Fibroblast of mammary gland (primary cell): ENCODE results near the gene KL.

Experiments
- DNase-seq: peaks from one replicate; pipeline ENCODE4 v3.0.0-alpha.2; 2010; ENCODE audit warnings: low read depth
- H3K4me3 ChIP-seq: 2 replicates; pipeline ENCODE4 v1.5.1; 2011; ENCODE audit warnings: low read depth, mild to moderate bottlenecking, low read length, moderate library complexity; ENCODE audit not compliant: control insufficient read depth
- CTCF ChIP-seq: conservative IDR thresholded peaks from 2 replicates; pipeline ENCODE4 v1.5.1; 2011; ENCODE audit warnings: low read depth, low read length, inconsistent platforms; ENCODE audit not compliant: control insufficient read depth, insufficient read depth

The KL gene

GRCh38 chr13:32976912-32977311 lies 39.3 kb upstream of the KL start:
- no peak for DNase-seq
- no peak for TF ChIP-seq CTCF
- no peak overlapping the region for H3K4me3 ChIP-seq

GRCh38 chr13:32977321-32977720 lies 38.9 kb upstream of the KL start:
- no peak for DNase-seq
- no peak for TF ChIP-seq CTCF
- H3K4me3 ChIP-seq: no peak overlapping the region

- no peak for DNase-seq
- H3K4me3 ChIP-seq: no peak overlapping the region
- TF ChIP-seq CTCF: no peak
Measured at GRCh38 chr13:32978278-32978677, 37.9 kb upstream of the KL start.

- no peak for TF ChIP-seq CTCF
- no peak for DNase-seq
- no peak overlapping the region for H3K4me3 ChIP-seq
Measured at GRCh38 chr13:32983058-32983457, 33.2 kb upstream of the KL start.

- no peak overlapping the region for H3K4me3 ChIP-seq
- peak; percentile 28 for DNase-seq
- TF ChIP-seq CTCF: no peak
Measured at GRCh38 chr13:32984857-32985626, 31.2 kb upstream of the KL start.

- no peak for TF ChIP-seq CTCF
- no peak for DNase-seq
- no peak overlapping the region for H3K4me3 ChIP-seq
Measured at GRCh38 chr13:32986552-32986951, 29.7 kb upstream of the KL start.
